COR-L47 (cell line): ENCODE measurements around the gene AHNAK2.

Source experiments
- DNase-seq: peaks from one replicate; lab custom pipeline; 2025; lab: John Stamatoyannopoulos, UW

The AHNAK2 gene

DNA sequence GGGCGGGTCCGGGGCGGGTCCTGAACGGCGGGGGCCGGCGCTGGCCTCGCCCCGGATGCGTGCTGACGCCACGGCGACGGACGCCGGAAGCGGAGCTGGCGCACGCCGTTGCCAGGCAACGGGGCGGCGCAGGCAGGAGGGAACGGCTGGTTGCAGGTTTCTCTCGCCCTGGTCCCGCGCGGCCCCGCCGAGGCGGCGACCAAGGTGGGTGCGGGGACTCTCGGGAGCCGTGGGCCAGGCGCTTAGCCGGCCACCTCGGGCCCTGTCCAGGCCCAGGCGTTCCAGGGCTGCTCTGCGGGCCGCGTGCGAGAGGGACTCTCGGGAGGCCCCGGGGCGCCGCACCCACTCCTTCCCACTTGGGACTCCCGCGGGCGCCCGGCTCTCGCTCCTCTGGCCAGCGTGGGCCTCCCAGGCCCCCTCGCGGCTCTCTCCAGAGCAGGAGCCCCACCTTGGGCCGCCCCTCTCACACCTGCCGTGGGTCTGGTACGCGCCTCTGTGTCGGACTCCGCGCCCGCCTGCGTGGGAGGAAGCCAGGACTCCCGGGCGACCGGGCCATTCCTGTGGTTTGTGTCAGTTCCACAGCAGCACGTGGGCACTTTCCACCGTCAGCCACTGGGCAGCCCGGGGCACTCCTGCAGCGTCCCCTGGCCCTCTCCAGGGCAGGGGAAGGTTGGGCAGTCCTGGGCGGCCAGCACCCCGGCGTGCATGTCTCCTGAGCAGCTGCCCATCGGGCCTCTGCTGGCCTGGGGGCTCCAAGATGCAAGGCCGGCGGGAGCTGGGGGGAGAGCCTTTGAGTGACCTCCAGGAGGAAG, 7.7 kb upstream of the AHNAK2 start, which contains the start of gene CLBA1:
Gene CLBA1, plus strand, starts transcription at position 114 of the 812 bp plus-strand sequence. Its CDS starts 644 bp downstream, at position 758.
- DNase-seq: peak; percentile 91

DNA sequence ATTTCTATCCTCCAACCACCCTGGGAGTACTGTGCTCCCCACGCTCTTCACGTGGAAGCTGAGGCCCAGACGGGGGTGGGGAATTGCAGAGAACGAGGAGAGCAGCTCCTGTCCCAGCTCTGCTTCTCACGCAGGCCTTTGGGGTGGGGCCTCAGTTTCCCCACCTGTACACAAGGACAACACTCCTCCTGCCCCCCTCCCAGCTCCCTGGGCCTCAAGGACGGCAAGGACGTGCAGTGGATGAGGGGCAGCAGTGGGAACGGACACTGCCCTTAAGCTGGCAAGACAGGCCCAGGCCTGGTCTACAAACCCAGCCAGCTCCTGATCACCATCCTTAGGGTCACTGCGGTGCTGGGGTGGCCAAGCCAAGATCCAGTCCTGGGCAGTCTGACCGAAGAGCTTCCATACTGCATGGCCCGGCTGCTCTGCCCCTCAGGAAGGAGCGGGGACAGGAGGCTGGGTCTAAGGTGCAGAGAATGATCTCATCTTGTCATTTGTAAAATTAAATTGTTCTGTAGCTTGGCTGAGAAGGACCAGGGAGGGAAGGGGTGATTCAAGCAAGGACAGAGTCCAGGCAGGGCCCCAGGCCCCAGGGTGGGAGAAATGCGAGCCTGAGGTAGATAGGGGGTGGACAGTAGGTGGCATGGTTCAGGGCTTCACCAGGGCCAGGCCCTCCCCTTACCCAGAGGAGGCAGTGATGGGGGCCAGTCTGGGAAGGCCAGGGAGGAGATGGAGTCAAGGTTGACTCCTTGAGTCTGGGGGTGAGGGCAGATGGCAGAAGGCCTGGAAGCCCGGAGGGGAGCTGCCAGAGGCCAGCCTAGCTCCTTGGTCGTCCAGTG, 6.1 kb upstream of the AHNAK2 start:
- DNase-seq: no peak

DNA sequence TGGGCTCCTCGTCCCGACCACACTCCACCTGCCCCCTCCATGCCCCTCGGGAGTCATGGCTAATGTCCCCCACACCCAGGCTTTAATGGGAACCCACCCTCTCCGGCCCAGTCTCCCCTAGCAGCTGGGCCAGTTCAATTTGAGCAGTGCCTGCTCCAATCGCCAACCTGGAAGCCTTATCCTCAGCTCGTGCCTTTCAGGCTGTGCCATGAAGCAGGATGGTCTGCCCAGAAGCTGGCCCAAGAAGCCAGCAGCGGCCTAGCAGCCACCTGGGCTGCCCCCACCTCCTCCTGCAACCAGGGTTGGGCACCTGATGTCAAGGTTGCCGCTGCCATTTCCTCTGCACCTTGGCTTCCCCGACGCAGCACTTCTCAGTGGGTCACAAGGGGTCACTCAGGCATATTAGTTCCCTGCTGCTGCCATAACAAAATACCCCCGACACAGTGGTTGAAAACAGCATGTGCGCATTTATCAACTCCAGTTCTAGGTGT, 5.1 kb upstream of the AHNAK2 start:
- DNase-seq: no peak

DNA sequence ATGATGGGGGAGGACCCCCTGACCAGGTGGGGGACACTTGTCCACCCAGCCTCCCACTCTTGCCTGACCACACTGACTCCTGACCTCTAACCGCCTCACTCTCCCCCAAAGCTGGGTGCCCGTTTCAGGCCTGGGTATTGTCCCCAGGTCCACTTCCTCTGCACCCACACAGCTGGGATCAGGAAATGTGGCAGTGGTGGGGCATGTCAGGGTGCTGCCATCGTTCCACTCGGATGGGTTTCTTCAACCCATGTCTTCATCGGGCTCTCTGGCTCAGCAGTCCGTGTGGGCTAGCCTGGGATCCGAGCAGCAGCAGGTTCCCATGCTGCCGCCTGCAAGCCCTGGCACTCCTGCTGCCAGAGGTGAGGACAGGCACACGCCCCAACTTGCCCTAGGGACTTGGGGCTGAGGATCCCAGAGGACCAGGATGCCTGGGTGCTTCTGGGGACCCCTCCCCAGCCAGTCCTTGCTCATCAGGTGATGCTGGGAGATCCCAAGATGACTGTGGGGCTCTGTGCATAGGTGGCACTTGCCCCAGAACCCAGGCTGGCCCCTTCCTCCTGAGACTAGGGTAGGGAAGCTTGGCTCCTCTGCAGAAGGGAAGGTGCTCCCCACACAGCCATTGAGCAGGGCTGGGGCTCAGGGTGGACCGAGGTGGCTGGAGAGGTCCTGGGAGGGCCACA, 4.5 kb upstream of the AHNAK2 start:
- no peak for DNase-seq

DNA sequence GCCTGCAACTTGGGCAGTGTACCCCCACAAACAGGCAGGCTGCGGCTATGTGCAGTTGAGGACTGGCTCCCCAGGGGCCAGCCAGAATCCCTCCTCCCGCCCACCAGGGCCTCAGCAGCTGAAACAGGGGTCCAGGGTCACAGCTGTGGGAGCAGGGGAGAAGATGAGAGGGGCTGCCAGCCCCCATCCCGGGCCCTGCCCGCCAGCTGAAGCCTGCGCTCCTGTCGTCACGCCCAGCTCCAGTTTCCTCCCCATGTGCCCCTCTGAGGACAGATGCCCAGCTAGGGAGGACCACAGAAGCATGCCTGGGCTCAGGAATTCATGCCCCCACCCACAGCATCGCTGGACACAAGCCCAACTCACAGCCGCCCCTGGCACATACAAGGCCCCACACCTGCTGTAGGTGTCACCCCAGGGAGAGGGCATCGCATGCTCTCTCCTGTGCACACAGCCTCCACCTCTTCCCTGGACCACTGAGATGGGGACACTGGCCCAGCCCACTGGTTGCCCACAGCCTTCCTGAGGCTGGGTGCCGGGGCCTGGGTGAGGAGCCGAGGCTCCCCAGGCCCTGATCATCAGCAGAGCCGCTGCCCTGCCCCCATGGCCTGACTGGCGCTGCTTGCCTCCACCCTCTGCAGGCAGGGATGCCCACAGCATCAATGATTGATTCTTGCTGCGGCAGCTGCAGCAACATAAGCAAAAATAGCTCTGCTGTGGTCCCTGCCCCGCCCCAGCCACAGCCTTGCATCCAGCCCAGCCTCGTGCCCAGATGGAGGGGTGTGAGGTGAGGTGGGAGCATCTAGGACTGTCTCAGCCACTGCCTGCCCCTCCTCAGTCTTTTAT, 3.7 kb upstream of the AHNAK2 start:
- no peak for DNase-seq

DNA sequence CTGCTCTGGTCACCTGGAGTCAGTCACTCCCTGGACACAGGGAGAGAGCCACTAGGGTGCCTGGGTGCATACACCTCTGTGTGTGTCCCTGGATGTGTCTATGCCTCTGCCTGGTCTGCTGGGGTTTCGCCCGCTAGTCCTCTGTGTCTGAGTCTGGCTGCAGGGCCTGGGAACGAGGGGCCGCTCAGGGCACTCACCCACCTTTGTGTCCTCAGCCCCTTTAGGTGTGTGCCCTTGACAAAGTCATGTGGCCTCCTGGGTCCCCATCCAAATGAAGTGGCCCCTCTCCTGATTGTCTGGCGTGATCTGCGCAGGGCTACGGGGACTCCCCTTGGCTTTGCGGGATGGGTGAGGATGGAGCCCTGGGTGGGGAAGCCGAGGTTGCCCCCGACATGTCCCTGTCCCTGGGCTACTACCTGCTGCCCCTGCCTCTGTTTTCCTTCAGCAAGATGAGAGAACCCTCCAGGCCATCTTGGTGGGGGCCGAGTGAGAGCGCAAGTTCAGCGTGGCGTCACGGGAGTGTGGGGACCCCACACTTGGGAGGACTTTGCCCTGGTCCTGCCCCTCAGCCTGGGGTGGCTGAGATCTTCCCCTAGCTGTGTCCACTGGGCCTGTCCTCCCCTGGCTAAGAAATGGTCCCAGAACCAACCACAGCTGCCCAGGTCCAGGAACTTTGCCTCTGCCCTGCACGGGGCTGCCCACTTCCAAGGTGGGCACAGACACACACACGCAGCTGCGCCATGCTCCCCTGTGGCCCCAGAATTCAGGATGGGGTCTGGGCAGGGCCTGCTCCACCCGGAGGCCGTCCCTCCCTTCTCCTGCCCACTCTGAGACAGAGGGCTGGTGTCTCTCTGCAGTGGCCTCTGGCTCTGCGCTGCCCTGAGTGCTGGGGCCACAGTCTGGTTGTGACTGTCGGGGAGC, 2.7 kb upstream of the AHNAK2 start:
- no peak for DNase-seq

DNA sequence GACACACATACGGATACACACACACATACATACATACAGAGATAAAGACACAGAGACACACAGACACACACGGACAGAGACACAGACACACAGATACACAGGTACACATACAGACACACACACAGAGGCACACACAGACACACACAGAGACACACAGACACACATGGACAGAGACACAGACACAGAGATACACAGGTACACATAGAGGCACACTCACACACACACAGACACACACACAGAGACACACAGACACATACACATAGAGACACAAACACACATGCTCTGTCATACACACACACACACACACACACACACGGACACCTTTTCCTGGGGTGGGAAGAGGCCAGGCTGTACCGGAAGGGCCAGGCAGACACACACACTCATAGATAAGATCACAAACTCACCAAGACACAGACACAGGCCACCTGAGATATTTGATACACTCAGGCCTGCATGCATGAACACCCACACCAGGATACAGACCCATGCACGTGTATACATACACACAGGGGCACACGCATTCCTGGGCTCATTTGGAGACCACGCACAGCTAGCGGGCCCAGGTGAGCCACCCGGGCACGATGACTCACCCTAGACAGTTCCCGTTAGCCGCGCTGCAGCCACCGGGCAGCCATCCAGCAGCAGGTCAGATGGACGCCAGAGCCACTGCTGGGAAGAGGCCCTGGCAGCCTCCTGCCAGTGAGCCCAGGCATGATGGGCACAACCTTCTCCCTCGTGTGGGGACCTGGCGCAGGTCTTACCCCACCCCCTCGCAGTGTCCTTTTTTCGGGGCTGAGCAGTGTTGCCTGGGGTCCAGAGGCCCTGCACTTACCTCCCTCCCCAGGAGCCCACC, 1.8 kb upstream of the AHNAK2 start:
- no peak for DNase-seq

DNA sequence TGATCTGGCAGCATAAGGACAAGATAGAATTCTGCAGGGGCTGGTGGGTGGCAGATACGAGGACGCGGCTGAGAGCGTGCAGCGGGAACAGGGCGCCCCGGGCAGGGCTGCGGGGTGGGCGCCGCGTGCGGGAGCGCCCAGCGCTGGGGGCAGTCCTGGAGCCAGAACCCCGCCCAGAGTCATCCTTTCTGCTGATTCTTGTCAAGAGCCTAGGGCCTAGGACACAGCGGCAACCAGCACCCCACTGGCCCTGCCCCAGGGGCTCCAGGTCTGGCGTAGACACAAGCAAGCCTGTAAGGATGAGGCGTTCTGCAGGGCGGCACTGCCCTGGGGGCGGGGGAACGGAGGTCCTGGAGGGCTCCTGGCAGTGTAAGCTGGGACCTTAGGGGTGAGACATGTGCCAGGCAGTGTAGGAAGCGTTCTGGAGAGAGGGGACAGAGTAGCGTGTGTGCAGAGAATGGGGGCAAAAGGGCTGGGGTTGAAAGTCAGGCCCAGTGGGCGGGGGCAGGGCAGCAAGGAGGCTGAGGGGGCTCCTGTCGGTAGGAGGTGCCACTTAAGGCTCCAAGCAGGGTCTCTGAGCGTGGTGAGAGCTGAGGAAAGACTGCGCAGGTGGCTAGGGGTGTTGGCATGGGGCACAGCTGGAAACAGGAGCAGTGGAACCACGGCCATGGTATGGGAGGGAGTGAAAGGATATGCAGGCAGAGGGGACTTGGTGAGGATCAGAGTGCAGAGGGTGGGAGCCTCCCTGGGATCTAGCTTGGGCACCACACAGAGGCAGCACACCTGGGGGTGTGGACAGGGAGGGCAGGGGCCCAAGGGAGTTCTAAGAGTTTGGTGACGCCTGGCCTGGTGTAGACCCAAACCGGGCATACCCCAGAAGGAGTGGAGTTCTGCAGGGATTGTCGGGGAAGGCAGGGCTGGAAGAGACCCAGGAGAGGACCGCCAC, 845 bp upstream of the AHNAK2 start:
- no peak for DNase-seq

DNA sequence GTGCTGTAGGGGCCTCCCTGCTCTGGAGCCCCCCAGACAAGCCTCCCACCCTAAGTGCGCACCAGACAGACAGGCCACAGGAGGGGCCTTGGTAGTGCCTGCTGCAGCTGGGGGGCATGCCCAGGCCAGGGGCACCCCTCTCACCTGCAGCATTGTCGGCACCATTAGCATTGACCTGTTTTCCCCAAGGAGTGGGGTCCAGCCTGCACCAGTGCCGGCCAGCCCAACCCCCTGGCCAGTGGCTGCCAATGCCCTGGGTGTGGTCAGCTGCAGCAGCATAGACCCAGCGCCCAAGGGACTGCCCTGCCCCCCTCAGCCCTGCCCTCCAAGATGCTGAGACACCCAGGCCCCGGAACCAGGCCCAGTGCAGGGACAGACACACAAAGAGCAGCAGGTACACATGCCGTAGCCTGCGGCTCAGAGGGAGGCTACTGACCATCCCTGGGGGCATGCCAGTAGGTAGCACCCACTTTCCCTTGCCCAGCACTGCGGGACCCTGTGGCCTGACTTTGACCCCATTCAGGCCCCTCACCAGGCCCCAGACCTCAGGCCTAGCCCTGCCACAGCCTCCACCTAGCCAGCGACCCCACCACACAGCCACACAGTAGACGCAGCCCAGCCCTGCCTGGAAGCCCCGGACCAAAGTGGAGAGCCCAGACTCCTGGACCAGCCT, 1.0 kb downstream of the AHNAK2 start:
- DNase-seq: no peak

DNA sequence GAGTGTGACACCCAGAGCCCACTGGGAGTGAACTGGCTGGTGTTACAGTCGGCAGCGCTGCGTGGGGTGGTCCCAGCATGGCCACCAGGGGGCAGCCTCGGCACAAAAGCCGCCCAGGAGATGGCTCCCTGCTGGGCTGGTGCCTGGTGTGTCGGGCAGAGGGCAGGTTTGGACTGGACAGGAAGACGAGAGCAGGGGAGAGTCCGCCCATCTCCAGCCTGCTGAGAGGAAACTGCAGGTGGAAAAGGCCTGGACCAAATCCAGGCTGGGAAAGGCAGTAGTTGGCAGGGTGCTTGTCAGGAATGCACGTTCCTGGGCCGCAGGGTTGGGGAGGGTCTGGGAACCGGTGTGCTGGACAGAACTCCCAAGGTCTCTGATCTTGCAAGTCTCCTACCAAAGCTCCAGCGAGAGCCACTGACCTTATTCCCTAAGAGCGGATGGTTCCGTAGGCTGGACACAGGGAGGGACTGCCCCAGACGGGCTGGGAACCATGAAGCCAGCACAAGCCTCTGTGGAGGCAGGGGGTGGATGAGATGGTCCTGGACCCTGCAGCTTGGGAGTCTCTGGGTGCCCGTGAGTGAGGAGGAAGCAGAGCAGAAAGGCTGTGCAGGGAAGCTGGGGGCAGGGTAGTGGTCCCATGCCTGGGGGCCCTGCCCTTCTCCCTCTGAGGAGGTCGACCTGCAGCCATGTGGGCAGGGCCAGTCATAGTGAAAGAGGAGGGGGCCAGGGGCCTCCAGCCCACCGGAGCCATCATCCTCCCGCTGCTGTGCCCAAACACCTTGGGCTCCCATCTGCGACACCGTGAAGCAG, 1.8 kb downstream of the AHNAK2 start:
- DNase-seq: peak; percentile 84

DNA sequence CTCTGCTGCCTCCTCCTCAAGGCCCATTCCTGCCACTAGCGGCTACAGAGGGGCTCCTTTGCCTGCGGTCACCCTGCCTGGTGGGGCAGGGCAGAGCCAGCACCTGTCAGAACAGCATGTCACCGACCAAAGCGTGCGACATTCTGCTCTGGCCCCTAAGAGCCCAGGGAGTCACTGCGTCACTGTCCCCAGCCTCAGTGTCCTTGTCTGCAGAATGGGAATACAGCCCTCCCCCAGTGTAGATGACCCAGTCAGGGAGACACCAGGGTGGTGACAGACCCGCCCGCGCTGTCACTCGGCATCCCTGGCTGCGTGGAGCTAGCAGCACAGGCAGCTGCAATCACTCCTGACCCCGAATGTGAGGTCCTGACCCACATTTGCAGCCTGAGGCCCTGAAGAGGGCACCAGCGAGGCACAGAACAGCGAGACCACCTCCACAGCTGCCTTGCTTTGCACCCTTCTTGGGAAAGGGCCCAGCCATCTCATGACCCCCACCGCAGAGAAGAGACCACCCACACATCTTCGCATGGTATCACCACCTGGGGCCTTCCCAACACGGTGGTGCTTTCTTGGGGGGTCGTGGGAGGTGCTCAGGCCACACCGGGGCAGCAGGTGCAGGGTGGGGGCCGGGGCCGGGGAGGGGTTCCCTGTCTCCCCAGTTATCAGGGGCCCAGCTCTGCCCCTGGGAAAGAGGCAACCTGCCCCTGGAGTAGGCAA, 2.5 kb downstream of the AHNAK2 start:
- no peak for DNase-seq

DNA sequence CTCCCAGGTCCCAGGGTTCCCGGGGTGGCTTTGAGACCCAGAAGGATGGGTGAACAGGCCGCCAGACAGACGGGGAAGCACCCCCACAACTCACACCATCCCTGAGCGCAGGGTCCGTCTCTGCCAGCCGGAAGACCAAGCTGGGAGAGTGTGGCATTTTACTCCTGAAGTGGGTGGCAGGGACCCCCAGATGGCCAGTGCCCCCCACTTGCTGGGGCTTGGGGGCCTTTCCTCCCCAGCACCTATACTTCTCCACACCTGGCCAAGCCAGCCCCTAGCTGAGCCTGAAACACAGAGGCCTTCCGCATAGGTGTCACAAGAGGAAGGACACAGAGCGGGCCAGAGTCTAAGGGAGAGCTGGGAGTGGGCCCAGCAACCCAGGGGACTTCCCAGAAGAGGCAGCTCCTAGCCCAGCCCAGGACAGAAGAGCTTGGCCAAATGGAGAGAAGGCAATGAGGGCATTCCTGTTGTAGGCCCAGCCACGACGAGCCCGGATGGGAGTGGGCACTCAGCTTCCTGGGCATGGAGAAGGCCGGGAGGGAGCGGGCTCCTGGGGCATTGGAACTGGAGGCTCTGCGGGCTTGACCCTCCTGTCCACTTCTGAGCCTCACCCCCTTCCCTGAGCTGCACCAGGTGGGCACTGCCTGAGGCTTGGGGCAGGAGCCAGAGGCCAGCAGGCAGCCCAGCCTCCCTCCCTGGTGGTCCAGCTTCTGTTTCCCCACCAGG, 3.3 kb downstream of the AHNAK2 start:
- DNase-seq: no peak

DNA sequence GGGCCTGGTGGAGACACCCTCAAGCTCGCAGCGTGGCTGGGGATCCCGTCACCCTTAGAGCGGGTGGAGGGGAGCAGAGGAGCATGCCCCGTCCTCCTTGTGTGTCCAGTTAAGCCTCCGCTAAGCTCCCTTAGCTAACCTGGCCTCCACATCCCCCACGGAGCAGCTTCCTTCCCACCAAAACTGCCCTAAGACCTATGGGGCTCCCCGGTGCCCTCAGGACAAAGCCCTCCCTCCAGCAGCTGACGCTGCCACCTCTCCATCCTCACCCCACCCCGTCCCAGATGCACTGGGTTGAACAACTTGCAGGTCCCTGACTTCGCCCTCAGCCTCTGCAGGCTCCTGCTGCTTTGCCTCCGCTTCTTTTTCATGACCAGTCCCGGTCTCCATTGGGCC, 4.0 kb downstream of the AHNAK2 start:
- no peak for DNase-seq

DNA sequence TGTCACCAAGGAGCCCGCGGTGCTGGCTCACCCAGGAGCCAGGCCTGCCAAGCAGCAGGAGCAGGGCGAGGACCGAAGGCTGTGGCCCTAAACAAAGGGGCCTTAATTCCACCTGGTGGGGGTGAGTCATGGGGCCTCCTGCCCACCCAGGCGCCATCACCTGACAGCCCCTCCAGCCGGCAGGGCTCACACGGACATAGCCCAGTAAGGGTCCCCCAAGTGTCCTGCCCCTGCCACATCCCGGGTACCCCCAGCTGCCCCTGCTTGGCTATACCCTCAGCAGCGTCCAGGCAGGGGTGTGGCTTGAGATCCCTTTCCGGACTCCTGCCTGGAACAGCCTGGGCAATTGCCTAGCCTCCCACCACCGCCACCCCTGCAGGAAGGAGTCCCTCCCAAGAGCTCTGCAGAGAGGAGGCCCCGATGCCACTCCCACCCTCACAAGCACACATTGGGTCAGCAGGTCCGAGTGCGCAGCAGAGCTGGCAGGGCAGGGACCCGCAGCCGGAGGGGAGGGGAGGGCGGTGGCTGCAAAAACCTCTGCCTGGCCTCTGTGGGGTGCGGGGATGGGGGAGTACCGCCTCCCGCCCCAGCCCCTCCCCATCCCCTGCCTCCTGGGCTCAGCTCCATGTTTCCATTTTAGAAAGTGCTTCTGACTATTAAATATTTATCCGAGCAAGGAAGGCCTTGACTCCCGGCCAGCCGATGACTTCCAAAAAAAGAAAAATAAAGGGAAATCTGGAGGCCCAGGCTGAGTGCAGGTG, 4.6 kb downstream of the AHNAK2 start:
- no peak for DNase-seq

DNA sequence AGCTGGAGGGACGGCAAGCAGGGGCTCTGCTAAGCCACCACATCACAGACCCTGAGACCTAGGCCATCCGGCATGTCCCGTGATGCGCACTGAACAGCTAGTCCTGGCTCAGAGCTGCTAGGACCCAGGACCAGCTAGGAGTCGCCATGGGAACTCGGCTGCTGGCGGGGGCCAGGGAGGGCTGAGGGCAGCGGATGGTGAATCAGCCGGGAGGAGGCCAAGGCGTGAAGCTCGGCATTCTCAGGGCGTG, 5.1 kb downstream of the AHNAK2 start:
- DNase-seq: peak; percentile 61
